ENCODE data around the gene OBSCN. TPM values are rescaled to one million over a fixed set of nuclear protein-coding genes. Genes with fewer than 3 reads are reported as not detected.

The OBSCN gene
- total and polyA plus RNA-seq, 11 donors: 155 to 524 (median 354) TPM

DNA sequence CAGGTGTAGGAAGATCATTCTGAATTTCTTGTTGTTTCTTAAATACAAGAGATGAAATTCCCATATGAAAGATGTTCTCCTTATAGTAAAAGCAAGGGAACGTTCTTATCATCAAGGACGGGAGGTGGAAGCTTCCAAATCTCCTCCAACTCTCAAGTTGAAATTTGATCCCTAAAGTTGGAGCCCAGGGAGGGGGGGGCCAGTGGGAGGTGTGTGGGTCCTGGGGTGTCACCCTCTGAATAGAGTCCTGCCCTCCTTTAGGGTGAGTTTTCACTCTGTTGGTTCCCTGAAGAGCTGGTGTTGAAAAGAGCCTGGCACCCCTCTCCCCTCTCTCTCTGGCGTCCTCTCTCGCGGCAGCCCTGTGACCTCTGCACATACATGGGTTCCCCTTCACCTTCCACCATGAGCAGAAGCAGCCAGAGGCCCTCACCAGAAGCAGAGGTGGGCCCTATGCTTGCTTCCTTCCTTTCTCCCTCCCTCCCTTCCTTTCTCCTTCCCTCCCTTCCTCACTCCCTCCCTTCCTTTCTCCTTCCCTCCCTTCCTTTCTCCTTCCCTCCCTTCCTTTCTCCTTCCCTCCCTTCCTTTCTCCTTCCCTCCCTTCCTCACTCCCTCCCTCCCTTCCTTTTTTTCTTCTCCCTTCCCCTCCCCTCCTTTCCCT, 218.8 kb downstream of the OBSCN start:
- ATAC-seq: no peak
- no peaks in the 10 kb centered on the region for H3K4me1 ChIP-seq
- TF ChIP-seq, protein P1, sequence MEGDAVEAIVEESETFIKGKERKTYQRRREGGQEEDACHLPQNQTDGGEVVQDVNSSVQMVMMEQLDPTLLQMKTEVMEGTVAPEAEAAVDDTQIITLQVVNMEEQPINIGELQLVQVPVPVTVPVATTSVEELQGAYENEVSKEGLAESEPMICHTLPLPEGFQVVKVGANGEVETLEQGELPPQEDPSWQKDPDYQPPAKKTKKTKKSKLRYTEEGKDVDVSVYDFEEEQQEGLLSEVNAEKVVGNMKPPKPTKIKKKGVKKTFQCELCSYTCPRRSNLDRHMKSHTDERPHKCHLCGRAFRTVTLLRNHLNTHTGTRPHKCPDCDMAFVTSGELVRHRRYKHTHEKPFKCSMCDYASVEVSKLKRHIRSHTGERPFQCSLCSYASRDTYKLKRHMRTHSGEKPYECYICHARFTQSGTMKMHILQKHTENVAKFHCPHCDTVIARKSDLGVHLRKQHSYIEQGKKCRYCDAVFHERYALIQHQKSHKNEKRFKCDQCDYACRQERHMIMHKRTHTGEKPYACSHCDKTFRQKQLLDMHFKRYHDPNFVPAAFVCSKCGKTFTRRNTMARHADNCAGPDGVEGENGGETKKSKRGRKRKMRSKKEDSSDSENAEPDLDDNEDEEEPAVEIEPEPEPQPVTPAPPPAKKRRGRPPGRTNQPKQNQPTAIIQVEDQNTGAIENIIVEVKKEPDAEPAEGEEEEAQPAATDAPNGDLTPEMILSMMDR (IDR thresholded peaks at IDR 0.05): no peak
- TF ChIP-seq POLR2A (IDR thresholded peaks at IDR 0.05): no peak

DNA sequence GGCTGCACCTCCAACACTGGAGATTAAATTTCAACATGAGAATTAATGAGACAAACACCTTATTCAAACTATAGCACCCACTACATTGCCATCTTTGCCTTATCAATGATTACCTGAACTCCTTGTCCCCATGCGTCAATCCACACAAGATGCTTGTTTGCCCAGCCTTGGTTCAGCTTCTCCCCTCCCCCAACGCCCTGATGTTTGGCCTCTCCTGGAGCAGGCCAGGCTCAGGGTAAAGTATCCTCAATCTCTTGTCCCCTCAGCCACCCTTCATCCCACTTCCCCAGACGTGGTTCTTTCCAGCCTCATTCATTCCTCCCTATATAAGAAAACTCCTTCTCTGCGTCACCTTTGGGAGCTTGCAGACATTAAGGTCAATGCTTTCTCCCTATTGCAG, 220.6 kb downstream of the OBSCN start:
- Histone ChIP-seq H3K4me1 (no peaks in the 10 kb centered on the region), H3K27me3 (peaks cover 0 to 17% (median 0%) of the 10 kb centered on the region in 9 donors), H3K9me3 (no peaks in the 10 kb centered on the region), H3K36me3 (no peaks in the 10 kb centered on the region), H3K4me3 (no peak overlapping the region), H3K27ac (no peak overlapping the region)
- no peak for ATAC-seq
- DNase-seq: no peak
- TF ChIP-seq, protein P1 (IDR thresholded peaks at IDR 0.05): no peak
- TF ChIP-seq POLR2A (IDR thresholded peaks at IDR 0.05): no peak
- intact Hi-C loops (cut with DNase I): no loop called here
- WGBS, 4 donors: 73 to 86% (median 78%) methylated on average over 4 of the region's 4 CpGs

More for the DNA sequence above, 218.8 kb downstream of the OBSCN start:
- DNase-seq: no peak
- peaks cover 0 to 17% (median 0%) of the 10 kb centered on the region in 9 donors for H3K27me3 ChIP-seq
- 35 to 51% (median 43%) methylated on average over 5 of the region's 5 CpGs for WGBS, 4 donors
- intact Hi-C loops (cut with DNase I): no loop called here
- no peaks in the 10 kb centered on the region for H3K9me3 ChIP-seq
- H3K4me3 ChIP-seq: no peak overlapping the region
- no peaks in the 10 kb centered on the region for H3K36me3 ChIP-seq
- H3K27ac ChIP-seq: no peak overlapping the region

Small RNA genes lying within 50 kb of the gene (microRNA-seq; reads per million reads assigned to microRNA genes)
- 0 to 0.21 (median 0) reads per million in 4 donors for gene MIR6742

Other genes with a start within 250 kb of the OBSCN start
- gene WNT3A, start 201.0 kb upstream of the OBSCN start, total RNA-seq: not detected
- not detected for gene WNT3A, start 201.0 kb upstream of the OBSCN start, polyA plus RNA-seq
- 100 to 1,000 TPM; 271 to 451 (median 310) TPM for gene ARF1, start 125.3 kb upstream of the OBSCN start, total RNA-seq
- gene ARF1, start 125.3 kb upstream of the OBSCN start, polyA plus RNA-seq: 100 to 1,000 TPM; 217 to 580 TPM
- gene C1orf35, start 104.7 kb upstream of the OBSCN start, total RNA-seq: 1 to 10 TPM; 6.2 to 8.4 (median 7.2) TPM
- 1 to 10 TPM; 9.8 TPM for gene C1orf35, start 104.7 kb upstream of the OBSCN start, polyA plus RNA-seq
- gene MRPL55, start 98.7 kb upstream of the OBSCN start, total RNA-seq: 100 to 1,000 TPM in 2 of 9 donors, 10 to 100 TPM in 7; 35.5 to 125 (median 51.2) TPM
- 100 to 1,000 TPM in 1 of 2 donors, 10 to 100 TPM in 1; 81.5 to 141 TPM for gene MRPL55, start 98.7 kb upstream of the OBSCN start, polyA plus RNA-seq
- gene GUK1, start 67.8 kb upstream of the OBSCN start, total RNA-seq: 100 to 1,000 TPM; 142 to 290 (median 169) TPM
- 100 to 1,000 TPM; 231 to 358 TPM for gene GUK1, start 67.8 kb upstream of the OBSCN start, polyA plus RNA-seq
- gene GJC2, start 58.1 kb upstream of the OBSCN start, total RNA-seq: 1 to 10 TPM in 3 of 9 donors, under 1 TPM in 6; 0.40 to 3.8 (median 0.88) TPM
- under 1 TPM; 0.61 to 0.78 TPM for gene GJC2, start 58.1 kb upstream of the OBSCN start, polyA plus RNA-seq
- gene IBA57, start 42.2 kb upstream of the OBSCN start, total RNA-seq: 10 to 100 TPM in 7 of 9 donors, 1 to 10 TPM in 2; 8.7 to 18.6 (median 12.3) TPM
- gene IBA57, start 42.2 kb upstream of the OBSCN start, polyA plus RNA-seq: 10 to 100 TPM in 1 of 2 donors, 1 to 10 TPM in 1; 4.8 to 11.3 TPM
- gene TRIM11, start 198.8 kb downstream of the OBSCN start, total RNA-seq: 10 to 100 TPM in 4 of 9 donors, 1 to 10 TPM in 5; 6.7 to 13.8 (median 8.4) TPM
- gene TRIM11, start 198.8 kb downstream of the OBSCN start, polyA plus RNA-seq: 1 to 10 TPM; 4.7 to 9.8 TPM
- 1 to 10 TPM in 1 of 9 donors, under 1 TPM in 5, not detected in 3; 0.27 to 1.7 (median 0.57) TPM for gene TRIM17, start 208.8 kb downstream of the OBSCN start, total RNA-seq
- under 1 TPM; 0.08 to 0.11 TPM for gene TRIM17, start 208.8 kb downstream of the OBSCN start, polyA plus RNA-seq

Data from heart left ventricle (tissue), 16 donors.